GM21381 (cell line): ENCODE measurements around the gene KLHL29.
A peak's percentile ranks its signal among the peaks of the same experiment; 100 is the strongest.

Experiments used
- ATAC-seq: cut with Tn5 transposase; IDR thresholded peaks from one replicate; pipeline ENCODE4 v1.9.1; 2021; ENCODE audit warnings: mild to moderate bottlenecking, moderate library complexity; ENCODE audit not compliant: unreplicated experiment

Gene KLHL29

GRCh38 chr2:23445450-23445868 is 60.5 kb downstream of the KLHL29 start:
- no peak for ATAC-seq

- no peak for ATAC-seq
Measured at GRCh38 chr2:23446916-23447315, 61.9 kb downstream of the KLHL29 start.

GRCh38 chr2:23447405-23447804 is 62.4 kb downstream of the KLHL29 start:
- ATAC-seq = no peak

- ATAC-seq = no peak
Measured at GRCh38 chr2:23448906-23449305, 63.9 kb downstream of the KLHL29 start.

- peak; percentile 83 for ATAC-seq
Measured at GRCh38 chr2:23449413-23449812, 64.4 kb downstream of the KLHL29 start.

GRCh38 chr2:23449831-23450331 is 64.9 kb downstream of the KLHL29 start:
- no peak for ATAC-seq

- no peak for ATAC-seq
Measured at GRCh38 chr2:23452372-23452771, 67.4 kb downstream of the KLHL29 start.

- ATAC-seq = peak; percentile 36
Measured at GRCh38 chr2:23452853-23453420, 68.0 kb downstream of the KLHL29 start.

GRCh38 chr2:23453432-23453831 is 68.5 kb downstream of the KLHL29 start:
- no peak for ATAC-seq

- ATAC-seq = no peak
Measured at GRCh38 chr2:23453836-23454460, 69.0 kb downstream of the KLHL29 start.

GRCh38 chr2:23454501-23455120 is 69.6 kb downstream of the KLHL29 start:
- ATAC-seq = no peak

- ATAC-seq = no peak
Measured at GRCh38 chr2:23456396-23456795, 71.4 kb downstream of the KLHL29 start.

- no peak for ATAC-seq
Measured at GRCh38 chr2:23456881-23457760, 72.1 kb downstream of the KLHL29 start.

- ATAC-seq = no peak
Measured at GRCh38 chr2:23457990-23458682, 73.2 kb downstream of the KLHL29 start.

GRCh38 chr2:23459032-23459431 is 74.1 kb downstream of the KLHL29 start:
- no peak for ATAC-seq

- no peak for ATAC-seq
Measured at GRCh38 chr2:23460228-23460627, 75.2 kb downstream of the KLHL29 start.

GRCh38 chr2:23460993-23461392 is 76.0 kb downstream of the KLHL29 start:
- no peak for ATAC-seq

GRCh38 chr2:23464156-23464555 is 79.2 kb downstream of the KLHL29 start:
- ATAC-seq = no peak

GRCh38 chr2:23464905-23465537 is 80.0 kb downstream of the KLHL29 start:
- no peak for ATAC-seq

GRCh38 chr2:23465936-23466335 is 81.0 kb downstream of the KLHL29 start:
- no peak for ATAC-seq
